Gastrocnemius medialis (tissue), 4 donors: Measurements from ENCODE around the gene LMBRD2.

ENCODE experiments used
- CTCF ChIP-seq, 5 experiments: fragments of 450-650 bp in 3 of 5; fragments of 200-600 bp in 2 of 5; sonication (generic) in 2 of 5; IDR thresholded peaks in 4 of 5; conservative IDR thresholded peaks in 1 of 5; 1 replicate in 4 of 5; 2 replicates in 1 of 5; pipeline ENCODE4 v1.5.1; 2016 to 2019; ENCODE audit warnings: antibody characterized with exemption in 5 of 5, mild to moderate bottlenecking in 3 of 5, moderate library complexity in 3 of 5
- POLR2A ChIP-seq, 2 donors: fragments of 450-650 bp; IDR thresholded peaks; one replicate each; pipeline ENCODE4 v1.6.1; 2017; ENCODE audit warnings: antibody characterized with exemption in 2 of 2, mild to moderate bottlenecking in 2 of 2, moderate library complexity in 2 of 2

DNA sequence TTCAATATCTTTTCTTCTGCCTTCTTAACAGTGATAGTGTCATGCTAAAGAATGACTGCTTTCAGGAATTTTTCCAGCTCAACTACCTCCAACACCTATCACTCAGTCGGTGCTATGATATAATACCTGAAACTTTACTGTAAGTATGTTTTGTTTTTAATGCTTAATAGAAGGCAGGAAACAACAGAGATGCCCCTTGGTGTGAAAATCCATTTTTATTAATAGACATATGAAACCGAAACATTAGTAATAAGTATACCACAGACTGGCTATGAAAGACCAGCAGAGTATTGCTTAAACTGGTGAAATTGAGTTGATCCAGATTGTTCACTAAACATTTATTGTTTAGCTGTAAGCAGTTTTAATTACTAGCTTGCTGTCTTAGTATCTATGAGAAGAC is 25.5 kb upstream of the LMBRD2 start:
- TF ChIP-seq CTCF (IDR thresholded peaks at IDR 0.05 in 4 of 5, conservative IDR thresholded peaks at IDR 0.05 in 1 of 5) (no peak), POLR2A (IDR thresholded peaks at IDR 0.05) (no peak)
